T follicular helper cell (primary cell): ENCODE results near the gene FGD6.
"Not testable (repeated sequence)": the region's sequence is repeated elsewhere in the genome, so short reads cannot be mapped to it uniquely, and the experiment has no call there.

Experiments
- DNase-seq: peaks from one replicate; pipeline ENCODE4 v3.0.0-alpha.2; 2020; ENCODE audit warnings: low read depth

Gene FGD6

DNA sequence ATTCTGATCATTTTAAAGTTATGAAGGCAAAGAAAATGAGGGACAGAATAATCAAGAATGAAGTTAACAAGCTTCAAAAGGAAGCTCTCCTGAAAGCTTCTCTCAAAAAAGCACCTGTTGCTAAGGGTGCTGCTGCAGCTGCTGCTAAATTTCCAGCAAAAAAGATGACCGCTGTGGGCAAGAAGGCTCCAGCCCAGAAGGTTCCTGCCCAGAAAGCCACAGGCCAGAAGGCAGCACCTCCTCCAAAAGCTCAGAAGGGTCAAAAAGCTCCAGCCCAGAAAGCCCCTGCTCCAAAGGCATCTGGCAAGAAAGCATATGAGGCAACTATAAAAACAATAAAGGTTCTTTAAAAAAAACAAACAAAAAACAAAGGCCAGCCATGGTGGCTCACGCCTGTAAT, 91.2 kb downstream of the FGD6 start:
- DNase-seq: no peak

- DNase-seq: no peak
Measured at GRCh38 chr12:95124106-95124505, 93.2 kb downstream of the FGD6 start.

DNA sequence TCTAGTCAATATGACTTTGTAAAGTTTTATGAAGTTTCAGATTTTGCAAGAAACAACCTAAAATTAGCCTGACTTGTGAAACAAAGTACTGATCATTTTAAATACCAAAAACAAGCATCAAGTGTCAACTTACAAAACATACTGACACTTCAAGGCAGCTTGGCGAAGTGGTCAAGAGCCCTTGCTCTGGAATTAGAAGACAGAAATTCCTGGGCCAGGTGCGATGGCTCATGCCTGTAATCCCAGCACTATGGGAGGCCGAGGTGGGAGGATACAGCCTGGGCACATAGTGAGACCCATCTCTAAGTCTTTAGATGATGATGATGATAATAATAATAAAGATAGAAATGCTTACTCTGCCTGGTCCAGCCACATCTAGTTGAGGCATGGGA, 98.5 kb downstream of the FGD6 start:
- no peak for DNase-seq

- no peak for DNase-seq
Measured at GRCh38 chr12:95118138-95118787, 99.0 kb downstream of the FGD6 start.

DNA sequence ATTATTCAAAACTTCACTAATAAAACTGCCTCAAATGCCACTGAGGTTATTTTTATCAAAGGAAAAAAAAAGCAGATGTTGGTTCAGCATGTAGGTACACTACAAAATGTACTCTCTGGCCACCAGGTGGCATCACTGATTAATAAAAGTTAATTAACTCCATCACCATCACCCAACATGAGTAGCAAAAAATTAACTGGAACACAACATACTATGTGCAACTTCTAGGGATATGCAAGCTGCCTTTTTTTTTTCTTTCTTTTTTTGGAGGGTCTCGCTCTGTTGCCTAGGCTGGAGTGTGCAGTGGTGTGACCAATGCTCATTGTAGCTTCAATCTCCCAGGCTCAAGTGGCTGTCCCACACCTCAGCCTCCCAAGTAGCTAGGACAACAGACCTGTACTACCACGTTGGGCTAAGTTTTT, 100.1 kb downstream of the FGD6 start:
- peak; percentile 52 for DNase-seq

- no peak for DNase-seq
Measured at GRCh38 chr12:95116773-95117172, 100.5 kb downstream of the FGD6 start.

- no peak for DNase-seq
Measured at GRCh38 chr12:95116341-95116740, 100.9 kb downstream of the FGD6 start.

GRCh38 chr12:95115641-95116040, 101.6 kb downstream of the FGD6 start:
- no peak for DNase-seq

GRCh38 chr12:95114766-95115405, 102.4 kb downstream of the FGD6 start:
- no peak for DNase-seq

- DNase-seq: no peak
Measured at GRCh38 chr12:95107362-95107761, 109.9 kb downstream of the FGD6 start.

DNA sequence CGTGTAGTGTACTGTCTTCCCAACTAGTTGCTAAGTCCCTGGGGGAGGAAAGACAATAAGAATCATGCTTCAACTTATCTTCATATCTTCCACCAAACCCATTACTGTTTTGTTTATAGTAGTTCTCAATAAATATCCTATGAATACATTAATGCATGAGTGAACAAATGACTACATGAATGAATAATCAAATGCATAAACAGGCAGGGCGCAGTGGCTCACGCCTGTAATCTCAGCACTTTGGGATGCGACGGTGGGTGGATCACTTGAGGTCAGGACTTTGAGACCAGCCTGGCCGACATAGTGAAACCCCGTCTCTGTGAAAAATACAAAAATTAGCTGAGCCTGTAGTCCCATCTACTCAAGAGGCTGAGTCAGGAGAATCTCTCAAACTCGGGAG, 111.7 kb downstream of the FGD6 start:
- DNase-seq: no peak

- no peak for DNase-seq
Measured at GRCh38 chr12:95104919-95105452, 112.3 kb downstream of the FGD6 start.

DNA sequence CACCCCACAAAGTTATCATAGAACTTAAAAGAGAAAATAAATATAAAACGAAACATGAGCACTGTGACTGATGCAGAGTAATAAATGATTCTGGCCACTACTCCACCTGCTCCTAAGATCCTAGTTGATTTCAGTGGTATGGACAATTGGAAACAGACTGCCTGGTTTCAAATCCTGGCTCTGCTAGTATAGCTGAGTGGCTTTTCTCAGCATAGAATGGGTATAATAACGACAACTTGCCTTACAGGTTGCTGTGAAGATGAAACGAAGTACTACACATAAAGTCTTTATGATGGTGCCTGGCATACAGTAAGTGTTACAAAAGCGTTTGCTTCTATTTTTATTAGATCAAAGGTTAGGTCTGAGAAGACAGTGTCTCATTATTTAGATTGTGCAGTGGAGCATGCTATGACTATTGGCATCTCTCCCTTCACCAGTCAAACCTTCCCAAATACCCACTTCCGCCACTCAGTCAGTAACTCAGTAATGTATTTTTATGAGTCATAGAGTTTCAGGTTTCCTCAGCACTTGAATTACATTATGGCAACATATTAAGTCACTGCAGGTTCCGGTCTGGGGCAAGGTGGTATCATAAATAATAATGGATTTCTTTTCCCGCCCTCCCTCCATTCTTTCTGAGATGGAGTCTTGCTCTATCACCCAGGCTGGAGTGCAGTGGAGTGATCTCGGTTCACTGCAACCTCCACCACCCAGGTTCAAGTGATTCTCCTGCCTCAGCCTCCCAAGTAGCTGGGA, 114.2 kb downstream of the FGD6 start:
- no peak for DNase-seq

GRCh38 chr12:95101957-95102356, 115.3 kb downstream of the FGD6 start:
- DNase-seq: not testable (repeated sequence)

- DNase-seq: no peak
Measured at GRCh38 chr12:95100264-95101190, 116.7 kb downstream of the FGD6 start.

DNA sequence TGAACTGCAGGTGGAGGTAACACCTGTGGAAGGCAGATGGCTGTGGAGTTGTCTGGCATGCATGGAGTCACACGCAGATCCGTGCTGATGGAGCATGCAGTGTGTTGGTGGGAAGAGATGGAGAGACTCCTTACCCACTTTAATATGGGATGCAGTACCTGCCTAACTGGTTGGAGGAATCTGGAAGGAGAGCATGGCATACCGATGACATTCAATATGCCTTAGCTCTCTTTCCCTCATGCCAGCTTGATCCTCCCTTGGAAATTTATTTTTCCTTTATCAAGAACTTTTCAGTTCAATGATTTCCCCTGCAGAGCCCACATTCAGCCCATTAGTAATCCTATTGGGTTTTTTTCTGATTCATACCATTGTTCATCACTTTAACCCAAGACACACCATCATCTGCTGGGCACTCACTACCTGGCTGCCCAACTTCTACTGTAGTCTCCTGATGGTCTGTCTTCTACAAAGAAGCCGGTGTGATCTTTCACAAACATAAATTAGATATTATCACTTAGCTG, 117.9 kb downstream of the FGD6 start:
- DNase-seq: no peak

DNA sequence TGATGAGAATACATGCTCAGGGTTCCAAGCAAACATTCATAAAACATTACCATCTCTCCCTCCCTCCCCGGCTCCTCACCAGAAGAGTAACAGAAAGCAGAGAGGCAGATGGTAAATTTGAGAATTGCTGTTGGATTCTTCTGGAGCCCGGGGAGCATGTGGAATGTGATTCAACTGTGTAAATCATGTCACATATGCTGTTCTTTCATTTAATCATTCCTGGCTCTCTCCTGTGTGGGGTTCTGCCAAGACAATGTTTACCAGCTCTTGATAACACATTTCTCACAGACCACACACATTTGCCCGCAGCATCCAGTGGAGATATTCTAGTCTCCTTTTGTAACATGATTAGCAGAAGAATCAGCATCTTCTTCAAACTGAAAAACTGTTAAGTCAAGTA, 120.4 kb downstream of the FGD6 start:
- DNase-seq: no peak

GRCh38 chr12:95096378-95096777, 120.9 kb downstream of the FGD6 start:
- DNase-seq: no peak

DNA sequence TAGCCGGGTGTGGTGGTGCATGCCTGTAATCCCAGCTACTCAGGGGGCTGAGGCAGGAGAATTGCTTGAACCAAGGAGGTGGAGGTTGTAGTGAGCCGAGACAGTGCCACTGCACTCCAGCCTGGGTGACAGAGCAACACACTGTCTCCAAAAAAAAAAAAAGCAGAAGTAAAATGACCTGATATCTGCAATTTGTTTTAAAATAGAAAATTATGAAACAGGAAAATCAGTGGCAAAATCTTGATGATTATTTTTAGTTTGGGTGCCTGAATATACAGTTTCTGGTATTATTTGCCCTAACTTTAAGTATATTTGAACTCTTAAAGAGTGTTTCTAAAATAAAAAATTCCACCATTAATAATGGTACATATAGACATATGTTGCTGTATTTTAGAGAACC, 121.4 kb downstream of the FGD6 start:
- not testable (repeated sequence) for DNase-seq

DNA sequence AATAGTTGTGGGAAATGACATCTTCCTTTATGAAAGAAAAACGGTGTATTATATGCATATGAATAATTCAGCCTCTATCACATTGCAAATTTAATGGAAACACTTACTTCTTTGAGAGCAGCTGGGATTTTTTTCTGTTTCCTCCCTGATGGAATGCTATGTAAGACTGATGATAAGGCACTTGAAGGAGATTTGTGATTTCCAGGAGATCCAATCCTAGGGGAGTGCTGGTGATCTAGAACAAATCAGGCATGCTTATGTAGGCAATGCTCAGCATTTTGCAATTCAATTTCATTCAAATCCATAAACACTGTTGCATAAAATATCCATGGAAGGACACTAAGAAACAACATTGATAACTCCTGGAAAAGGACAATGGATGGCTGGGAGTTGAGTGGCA, 127.8 kb downstream of the FGD6 start:
- DNase-seq: no peak

DNA sequence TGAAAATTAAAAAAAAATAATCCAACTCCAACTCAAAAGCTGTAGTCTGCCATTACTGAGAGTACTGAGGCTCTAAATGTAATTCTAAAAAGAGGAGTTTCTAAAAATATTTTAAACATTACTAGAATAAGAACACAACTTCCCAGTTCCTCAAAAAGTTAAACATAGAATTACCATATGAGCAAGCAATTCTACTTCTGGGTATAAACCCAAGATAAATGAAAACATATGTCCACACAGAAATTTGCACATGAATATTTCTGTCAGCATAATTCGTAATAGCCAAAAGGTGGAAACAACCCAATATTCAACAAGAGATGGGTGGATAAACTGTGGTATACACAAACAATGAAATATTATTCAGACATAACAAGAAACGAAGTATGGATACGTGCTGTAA, 128.9 kb downstream of the FGD6 start:
- DNase-seq: no peak

- no peak for DNase-seq
Measured at GRCh38 chr12:95085612-95086011, 131.7 kb downstream of the FGD6 start.
